NK-92 (cell line): Measurements from ENCODE around the gene SMIM13.

Experiments
- DNase-seq: peaks from one replicate; lab custom pipeline; 2025; ENCODE audit not compliant: unreplicated experiment; lab: John Stamatoyannopoulos, UW

Gene SMIM13

DNA sequence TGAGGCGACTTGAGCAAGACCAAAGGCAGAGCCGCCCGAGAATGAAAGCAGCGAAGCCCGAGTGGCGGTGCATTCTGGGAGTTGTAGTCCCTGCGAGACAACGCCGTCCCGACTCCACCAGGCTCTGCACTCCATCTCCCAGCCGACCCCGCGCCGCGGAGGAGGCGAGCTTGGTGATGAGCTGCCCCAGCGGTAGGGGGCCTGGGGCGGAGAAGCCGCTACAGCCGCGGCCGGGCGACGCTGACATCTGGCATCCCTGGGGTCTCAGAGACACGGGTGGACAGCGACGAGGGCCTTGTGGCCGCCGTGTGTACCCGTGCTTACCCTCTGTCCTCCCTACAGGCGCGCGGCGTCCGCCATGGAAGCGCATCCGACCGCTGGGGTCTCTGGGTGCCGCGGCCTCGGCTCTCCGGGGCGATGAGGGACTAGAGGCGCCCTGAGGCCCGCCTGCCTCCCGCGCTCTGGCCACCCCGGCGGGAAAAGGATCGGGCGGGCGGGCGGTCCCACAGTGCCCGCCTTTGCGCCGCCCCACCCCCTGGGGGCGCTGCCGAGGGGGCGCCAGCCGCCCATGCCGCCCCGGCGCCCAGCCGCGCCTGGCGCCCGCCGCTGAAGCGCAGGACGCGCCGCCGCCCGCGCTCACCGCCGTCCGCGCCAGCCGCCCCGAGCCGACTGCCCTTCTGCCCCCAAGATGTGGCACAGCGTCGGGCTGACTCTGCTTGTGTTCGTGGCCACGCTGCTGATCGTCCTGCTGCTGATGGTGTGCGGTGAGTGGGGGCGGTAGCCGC, at the start of gene SMIM13:
Gene SMIM13 (plus strand): TSS at position 209 of the 785 bp plus-strand sequence. CDS start 480 bp downstream, at position 689.
- DNase-seq, result peak; percentile 62

DNA sequence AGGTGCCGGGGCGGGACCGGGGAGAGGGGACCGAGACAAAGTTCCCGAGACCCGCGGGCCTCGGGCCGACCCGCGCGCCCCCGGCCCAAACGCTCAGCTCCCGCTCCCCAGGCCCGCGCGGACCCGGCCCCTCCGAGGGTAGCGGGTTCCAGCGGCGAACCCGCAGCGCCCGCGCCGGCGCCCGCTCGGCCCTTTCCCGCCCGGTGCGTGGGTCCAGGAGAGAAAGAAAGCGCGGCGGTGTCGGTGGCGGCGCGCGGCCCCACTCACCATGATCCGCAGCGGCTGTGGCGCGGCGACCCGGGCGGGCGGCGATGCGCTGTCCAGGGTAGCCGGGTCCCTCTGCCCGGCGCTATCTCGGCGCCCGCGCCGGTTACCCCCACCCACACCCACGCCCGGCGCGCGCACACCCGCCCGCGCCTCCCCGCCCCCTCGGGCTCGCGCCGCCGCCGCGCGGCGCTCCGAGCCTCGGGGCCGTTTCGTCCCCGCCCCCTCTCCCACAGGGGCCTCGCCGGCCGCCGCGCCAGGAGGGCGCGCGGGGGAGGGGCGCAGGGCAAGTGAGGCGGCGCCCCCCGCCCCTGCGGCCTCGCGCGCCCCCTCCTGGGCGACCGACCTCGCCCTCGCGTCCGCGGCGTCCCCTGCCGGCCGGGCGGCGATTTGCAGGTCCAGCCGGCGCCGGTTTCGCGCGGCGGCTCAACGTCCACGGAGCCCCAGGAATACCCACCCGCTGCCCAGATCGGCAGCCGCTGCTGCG, 49.5 kb upstream of the SMIM13 start, which contains the start of gene ELOVL2:
Gene ELOVL2 (minus strand): TSS at position 345 of the 751 bp plus-strand sequence. CDS start 75 bp downstream, at position 270.
- DNase-seq, result no peak

DNA sequence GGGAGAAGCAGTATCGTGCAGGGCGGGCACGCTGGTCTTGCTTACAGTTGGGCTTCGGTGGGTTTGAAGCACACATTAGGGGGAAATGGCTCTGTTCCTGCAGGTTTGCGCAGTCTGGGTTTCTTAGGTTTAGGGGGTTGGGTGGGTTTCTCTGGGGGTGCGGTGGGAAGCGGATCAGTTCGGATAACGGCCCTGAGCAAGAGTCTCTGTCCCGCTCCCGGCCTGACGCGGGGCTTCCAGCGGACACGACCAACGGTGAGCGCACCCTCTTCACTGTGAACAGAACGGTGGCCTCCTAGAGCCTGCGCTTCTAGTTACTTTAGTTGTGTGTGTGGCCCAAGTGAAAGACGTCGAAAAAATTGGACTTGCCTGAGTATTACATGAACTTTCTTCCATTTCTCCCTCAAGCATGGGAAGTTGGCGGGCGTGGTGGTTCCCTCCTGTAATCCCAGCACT, 48.9 kb upstream of the SMIM13 start:
- no peak for DNase-seq

DNA sequence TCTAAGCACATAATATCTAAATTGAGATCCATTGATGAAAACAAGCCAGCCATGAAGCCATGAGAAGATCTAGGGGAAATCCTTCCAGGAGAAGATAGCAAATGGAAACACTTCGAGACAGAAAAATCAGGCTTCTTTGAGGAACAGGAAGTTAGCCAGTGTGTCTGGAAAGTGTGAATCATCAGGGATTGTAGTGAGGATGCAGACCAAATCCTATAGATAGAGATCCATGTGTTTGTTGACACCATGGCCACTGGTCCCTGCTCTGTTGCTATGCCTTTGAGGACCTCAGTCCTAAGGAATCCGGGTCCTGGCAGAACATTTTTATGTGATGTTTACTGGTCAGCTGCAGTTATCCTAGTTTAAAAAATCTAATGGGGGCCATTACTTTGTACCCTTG, 42.9 kb upstream of the SMIM13 start:
- no peak for DNase-seq

DNA sequence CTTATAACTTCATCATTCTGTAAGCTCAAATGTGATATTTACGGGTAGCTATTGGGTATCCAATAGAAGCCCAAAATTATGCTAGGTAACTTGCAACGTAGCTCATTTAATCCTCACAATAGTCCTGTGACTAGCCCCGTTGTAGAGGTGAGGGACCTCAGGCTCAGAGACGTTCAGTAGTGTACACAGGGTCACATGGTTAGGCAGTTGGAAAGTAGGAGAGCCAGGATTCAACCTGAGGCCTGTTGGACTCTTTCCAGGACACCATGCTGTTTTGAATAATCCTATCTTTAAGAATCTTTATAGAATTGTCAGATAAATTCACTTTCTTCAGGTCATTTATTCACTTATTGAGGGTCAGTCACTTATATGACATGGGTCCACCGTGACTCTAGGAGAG, 40.3 kb upstream of the SMIM13 start:
- no peak for DNase-seq

DNA sequence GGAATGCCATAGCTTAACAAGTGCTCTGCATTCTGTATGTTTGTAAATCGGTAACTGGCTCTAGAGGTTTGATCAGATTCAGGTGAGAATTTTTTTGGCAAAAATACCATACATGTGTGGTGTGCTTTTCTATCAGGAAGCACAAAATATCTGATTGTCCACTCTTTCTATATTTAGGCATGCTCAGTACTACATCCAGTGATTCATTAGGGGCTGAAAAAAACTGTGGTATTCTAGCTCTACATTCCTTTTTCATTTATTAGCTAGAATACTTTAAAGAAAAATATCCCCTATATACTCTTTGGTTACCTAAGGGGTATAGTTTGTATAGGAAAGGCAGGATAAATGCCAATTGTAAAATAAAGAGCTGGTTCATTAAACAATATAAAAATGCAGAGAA, 38.9 kb upstream of the SMIM13 start:
- DNase-seq, result no peak

DNA sequence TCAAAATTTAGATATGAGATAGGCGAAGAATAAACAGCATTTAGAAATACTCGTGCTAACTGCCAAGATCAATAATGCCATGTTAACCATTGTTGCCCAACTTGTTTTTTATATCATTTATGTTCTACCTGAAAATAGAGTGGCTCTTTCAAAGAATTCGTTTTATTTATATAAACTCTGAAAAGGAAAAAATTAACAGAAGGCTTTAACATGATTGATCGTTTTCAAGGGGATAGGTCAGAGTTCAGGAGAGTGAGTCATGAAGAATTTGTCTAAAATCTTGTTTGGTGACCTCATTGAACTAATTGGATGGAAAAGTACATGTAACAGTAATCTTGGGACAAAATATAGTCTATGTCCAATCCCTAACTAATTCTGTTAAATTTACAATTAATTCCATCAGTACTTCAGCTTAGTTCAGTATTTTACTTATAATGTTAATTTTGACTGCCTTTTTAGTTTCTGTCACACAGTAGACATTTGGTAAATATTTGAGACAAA, 38.5 kb upstream of the SMIM13 start:
- no peak for DNase-seq

DNA sequence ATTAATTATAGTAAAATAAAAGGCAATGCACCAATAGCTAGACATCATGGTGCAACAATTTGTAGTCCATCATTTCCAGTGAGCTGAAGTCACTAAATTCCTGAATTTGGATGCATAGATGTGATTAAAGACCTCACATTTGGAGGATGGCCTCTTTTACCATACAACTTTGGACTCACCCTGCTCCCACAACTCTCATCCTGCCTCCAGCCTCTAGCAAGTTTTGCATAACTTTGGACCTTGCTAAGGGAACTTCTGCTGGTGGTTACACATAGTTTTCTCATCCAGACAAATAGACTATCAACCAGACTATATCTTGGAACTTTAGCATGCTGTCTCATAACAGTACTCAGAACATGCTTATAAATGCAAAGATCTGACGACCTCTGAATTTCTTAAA, 36.8 kb upstream of the SMIM13 start:
- no peak for DNase-seq

DNA sequence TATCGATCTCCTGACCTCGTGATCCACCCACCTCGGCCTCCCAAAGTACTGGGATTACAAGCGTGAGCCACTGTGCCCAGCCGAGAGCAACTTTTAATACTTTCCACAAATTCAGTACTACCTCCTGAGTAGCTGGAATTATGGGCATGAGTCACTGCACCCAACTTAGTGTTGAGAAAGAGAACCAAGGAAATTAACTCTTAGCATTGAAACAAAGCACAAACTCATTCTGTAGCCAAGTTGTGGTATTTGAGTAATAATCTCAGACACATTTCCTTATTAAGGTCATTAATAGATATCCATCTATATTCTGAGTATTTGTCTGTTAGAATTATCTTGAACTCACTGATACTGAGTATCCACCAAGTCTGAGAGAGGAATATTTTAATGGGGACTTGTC, 35.2 kb upstream of the SMIM13 start:
- DNase-seq, result no peak

DNA sequence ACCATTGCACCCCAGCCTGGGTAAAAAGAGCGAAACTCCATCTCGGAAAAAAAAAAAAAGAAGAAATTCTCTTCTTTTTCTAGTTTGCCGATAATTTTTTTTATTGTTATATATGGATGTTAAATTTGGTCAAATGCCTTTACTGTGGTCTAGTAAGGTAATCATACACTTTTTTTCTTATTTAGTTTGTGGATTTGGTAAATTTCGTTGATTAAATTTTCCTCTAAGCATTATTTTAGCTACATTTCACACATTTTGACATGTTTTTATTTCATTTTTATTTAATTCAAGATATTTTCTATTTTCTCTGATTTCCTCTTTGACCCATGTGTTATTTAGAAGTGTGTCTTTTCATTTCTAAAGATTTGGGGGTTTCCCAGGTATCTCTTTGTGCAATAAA, 31.6 kb upstream of the SMIM13 start:
- no peak for DNase-seq

DNA sequence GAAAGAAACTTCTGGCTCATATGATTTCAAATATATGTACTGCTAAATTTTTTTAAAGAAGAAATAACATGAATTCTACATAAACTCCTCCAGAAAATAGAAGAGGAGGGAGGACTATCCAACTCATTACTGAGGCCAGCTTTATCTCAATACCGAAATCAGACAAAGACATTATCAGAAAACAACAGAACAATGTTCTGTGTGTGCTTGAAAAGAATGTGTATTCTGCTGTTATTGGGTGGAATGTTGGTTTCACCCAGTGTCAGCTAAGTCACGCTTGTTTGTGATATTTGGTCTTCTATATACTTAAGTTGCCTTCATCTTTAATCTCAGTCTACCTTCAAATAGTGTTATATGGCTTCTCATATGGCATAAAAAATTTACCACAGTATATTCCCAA, 30.9 kb upstream of the SMIM13 start:
- no peak for DNase-seq

DNA sequence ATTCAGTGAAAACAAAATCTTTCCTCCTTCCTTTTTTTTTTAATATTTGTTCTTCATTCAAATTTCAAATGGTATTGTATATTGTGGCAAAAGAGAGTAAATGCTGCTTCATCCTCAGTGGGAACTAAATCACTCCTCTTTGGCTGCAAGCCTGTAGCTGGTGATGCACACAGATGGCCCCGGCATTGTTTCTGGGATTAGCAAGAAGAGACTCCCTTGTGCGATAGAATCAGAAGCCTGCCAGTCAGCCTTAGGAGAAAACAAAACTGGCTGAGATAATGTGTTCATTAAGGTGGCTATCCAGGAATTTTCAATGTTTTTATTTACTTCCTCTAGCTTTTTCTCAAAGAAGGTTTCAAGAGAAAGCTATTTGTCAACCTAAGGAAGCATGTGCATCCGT, 28.8 kb upstream of the SMIM13 start:
- no peak for DNase-seq

DNA sequence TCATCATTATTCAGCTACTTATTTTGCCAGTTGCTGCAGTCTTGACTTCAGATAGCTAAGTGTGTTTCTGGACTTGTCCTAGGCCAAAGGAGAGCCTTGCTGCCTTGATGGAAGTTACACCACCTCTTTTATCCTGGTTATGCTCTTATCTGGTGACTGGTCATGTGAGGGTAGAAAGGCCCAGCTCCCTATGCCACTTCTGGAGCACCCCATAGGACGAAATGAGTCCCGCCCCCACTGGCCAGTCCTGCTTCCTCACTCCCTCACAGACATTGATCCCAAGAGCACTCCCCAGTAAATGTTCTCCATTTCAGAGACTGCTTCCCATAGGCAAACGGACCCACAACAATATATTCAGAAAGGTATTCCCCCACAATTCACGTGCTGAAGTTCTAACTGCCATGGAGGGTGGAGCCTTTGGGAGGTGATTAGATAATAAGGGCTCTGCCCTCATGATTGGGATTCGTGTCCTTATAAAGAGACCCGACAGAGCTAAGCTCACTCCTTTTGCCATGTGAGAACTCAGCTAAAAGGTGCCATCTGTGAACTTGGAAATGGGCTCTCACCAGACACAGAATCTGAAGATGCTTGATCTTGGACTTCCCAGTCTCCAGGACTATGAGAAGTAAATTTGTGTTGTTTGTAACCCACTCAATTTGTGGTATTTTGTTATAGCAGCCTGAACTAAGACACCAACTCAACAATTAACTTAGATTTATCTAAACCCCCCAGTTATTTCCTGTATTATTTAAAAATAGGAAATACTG, 28.0 kb upstream of the SMIM13 start:
- DNase-seq, result no peak

DNA sequence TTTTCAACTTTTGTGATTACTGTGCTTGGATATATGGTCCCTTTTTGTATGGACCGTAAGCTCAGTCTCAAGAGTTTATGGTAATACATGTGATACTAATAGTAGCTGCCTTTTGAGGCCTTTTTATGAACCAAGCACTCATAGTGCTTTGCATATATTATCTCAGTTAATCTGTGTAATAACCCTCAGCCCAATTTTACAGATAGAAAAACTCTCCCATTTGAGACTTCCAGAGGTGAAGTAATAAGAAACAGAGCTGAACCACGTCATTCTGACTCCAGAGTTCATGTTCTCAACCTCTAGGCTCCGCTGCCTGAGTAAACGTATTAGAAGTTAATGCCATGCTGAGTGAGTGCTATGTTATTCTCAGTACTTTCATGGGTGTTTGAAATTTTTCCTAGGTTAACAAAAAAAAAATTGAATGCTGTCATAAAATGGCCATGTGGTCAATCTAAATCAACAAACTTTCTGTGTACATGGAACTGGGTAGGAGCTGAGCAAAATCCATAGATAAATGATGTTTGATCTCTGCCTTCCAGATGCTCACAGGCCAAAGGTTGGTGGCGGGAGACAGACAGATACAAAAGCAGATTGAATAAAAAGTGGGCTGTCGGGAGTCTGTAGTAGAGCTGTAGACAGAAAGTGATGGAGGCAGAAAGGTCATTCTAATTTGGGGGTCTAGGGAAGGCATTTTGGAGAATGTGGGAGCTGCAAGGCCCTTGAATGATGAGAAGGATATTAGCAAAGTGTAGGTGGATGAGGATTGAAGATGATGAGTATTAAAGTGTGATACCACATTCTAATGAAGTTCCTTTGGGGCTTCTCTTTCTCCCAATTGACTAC, 26.9 kb upstream of the SMIM13 start:
- DNase-seq, result no peak

DNA sequence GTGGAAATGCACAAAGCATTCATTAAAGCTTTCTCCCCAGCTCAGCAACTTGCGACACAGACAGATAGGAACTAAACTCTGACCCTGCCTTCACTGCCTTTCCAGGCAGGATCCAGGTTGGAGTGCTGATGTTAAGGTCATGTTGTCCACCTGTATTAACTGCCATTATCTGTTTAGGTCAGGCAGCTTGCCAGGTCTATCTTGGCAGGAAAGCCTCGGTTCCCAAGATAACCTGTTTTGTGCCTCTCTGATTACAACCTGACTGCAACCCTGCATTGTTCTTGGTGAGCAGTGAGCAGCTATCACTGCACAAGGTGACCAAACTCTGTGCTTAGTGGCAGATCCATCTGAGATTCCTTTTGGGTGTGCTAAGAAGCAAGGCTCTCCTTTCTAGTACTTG, 26.3 kb upstream of the SMIM13 start:
- DNase-seq, result no peak

DNA sequence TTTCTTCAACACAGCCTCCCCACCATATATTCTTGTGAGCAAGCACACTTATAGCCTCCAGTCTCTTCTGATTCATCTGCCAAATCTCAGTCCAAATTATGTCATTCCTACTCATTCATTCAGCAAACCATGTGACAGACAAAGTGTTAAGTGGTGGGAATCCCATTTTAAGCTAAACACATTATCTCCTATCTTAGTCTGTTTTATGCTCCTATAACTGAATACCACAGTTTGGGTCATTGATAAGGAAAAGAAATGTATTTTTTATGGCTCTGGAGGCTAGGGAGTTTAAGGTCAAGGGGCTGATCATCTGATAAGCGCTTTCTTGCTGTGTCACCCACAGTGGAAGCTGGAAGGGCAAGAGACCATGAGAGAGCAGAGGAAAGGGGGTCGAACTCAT, 23.9 kb upstream of the SMIM13 start:
- no peak for DNase-seq

DNA sequence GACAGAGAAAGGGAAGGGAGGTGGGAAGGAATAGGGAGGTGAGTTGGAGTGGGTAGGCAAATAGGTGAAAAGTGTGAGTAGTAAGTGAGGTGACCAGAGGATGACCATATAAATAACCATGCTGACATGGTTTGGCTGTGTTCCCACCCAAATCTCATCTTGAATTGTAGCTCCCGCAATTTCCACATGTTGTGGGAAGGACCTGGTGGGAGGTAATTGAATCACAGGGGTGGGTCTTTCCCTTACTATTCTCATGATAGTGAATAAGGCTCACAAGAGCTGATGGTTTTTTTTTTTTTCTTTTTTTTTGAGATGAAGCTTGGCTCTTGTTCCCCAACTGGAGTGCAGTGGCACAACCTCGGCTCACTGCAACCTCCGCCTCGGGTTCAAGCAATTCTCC, 21.5 kb upstream of the SMIM13 start:
- DNase-seq, result no peak

DNA sequence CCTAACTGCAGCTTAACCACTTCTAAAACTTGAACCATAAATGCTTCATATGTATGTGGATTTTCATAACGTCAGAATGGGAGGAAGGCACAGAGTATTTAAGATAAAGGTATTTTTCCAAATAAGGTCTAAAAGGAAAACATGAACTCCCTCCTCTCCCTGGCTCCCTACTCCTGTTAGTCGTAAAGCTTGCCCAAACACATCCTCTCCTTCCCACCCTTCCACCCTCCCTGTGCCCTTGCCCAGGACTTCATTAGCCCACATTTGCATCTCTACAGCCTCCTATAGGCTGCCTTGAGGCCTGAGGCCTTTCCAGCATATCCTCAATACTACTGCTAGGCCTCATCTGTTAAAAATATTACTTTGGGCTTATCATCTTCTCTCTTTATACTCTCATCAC, 17.1 kb upstream of the SMIM13 start:
- no peak for DNase-seq

DNA sequence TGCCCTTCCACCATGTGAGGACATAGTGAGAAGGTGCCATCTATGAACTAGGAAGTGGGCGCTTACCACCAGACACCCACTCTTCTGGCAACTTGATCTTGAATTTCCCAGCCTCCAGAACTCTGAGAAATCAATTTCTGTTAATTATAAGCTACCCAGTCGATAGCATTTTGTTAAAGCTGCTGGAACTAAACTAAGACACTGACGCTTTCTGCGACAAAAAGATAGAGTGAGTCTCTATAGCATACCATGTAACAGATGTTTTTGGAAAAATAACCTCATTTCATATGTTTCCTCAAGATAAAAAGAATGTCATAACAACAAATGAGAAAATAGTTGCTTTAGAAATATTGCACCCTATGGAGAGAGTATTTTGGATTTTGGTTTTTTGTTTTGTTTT, 15.4 kb upstream of the SMIM13 start:
- DNase-seq, result no peak

DNA sequence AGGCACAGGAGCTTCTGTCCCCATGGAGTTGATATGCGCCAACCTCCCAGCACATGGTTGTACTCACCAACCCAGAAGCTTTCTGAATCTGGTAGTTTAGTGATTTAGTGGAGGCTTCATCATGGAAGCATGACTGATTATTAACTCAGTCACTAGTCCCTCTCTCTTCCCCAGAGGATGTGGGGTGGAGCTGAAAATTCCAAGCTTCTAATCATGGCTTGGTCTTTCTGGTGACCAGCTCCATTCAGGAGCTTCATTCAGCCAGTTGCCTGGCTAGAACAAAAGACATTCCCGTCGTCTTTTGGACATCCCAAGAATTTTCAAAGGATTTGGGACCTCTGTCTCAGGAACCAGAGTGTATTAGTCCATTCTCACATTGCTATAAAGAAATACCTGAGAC, 13.3 kb upstream of the SMIM13 start:
- no peak for DNase-seq

DNA sequence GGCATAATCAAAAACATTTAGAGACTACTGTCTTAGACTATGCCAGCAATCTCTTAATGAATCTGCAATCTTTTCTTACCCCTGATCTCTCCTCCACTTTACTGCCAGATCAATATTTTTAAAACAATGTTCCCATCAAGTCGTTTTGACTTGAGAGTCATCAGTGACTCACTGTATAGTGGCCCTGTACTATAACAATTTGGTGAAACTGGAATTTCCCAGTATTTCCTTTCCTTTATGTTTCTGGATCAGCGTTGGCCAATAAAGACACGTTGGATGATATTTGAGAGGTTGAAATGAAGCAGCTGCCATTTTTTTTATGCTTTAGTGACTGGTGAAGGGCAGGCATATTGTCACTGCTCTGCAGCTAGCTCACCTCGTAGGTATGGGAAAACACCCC, 10.1 kb upstream of the SMIM13 start:
- no peak for DNase-seq
